ENCODE results near the gene NRSN1. TPM values are rescaled to one million over a fixed set of nuclear protein-coding genes. Genes with fewer than 3 reads are reported as not detected.

NRSN1 gene
- total and polyA plus RNA-seq, 2 of the 13 experiments (the other 11 are each of a cell fraction or from before 2014, with no cell fraction given) = not detected

DNA sequence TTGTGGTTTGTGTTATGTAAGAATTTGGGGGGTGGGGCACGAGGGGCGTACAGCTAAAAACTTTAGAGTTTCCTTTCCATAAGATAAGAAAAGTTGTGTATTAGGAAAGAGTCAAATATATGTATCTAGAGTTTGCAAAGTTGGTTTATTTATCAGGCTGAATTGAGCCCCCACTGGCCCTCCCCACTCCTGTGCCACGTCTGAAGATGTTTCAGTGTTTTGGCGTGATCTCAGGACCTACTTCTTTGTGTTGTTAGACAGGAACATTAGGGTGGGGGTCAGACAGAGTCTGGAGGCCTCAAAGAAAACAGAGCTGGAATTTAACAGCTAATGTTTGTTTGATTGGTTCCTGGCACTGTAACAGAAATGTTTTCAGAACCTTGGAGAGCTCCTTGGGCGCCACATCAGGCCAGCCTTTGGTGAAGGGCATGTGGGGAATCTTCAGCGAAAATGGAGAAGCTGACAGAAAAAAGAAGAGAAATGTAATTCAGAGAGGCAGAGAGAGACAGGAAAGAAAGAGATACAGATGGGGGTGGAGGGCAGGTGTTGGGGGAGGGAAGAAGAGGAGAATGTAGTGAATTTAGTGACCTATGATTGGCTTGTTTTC lies 674 bp downstream of the NRSN1 start (continued):
- TF ChIP-seq, protein P1, sequence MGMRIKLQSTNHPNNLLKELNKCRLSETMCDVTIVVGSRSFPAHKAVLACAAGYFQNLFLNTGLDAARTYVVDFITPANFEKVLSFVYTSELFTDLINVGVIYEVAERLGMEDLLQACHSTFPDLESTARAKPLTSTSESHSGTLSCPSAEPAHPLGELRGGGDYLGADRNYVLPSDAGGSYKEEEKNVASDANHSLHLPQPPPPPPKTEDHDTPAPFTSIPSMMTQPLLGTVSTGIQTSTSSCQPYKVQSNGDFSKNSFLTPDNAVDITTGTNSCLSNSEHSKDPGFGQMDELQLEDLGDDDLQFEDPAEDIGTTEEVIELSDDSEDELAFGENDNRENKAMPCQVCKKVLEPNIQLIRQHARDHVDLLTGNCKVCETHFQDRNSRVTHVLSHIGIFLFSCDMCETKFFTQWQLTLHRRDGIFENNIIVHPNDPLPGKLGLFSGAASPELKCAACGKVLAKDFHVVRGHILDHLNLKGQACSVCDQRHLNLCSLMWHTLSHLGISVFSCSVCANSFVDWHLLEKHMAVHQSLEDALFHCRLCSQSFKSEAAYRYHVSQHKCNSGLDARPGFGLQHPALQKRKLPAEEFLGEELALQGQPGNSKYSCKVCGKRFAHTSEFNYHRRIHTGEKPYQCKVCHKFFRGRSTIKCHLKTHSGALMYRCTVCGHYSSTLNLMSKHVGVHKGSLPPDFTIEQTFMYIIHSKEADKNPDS (CRISPR knock-in tag; IDR thresholded peaks at IDR 0.05) = no peak
- TF ChIP-seq, protein P2, sequence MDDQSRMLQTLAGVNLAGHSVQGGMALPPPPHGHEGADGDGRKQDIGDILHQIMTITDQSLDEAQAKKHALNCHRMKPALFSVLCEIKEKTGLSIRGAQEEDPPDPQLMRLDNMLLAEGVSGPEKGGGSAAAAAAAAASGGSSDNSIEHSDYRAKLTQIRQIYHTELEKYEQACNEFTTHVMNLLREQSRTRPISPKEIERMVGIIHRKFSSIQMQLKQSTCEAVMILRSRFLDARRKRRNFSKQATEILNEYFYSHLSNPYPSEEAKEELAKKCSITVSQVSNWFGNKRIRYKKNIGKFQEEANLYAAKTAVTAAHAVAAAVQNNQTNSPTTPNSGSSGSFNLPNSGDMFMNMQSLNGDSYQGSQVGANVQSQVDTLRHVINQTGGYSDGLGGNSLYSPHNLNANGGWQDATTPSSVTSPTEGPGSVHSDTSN (CRISPR knock-in tag; IDR thresholded peaks at IDR 0.05; ENCODE audit: borderline replicate concordance) = peak; percentile 73; the same call in 1 of the 2 replicates
- TF ChIP-seq YEATS2 (CRISPR knock-in tag; IDR thresholded peaks at IDR 0.05; ENCODE audit: borderline replicate concordance) = peak; percentile 78; the same call in 1 of the 2 replicates
- no peak for TF ChIP-seq FIP1L1 (IDR thresholded peaks at IDR 0.05; ENCODE audit: borderline replicate concordance, insufficient read depth, low read depth, low read length)
- peak; percentile 80 for TF ChIP-seq KAT8 (CRISPR knock-in tag; IDR thresholded peaks at IDR 0.05)
- TF ChIP-seq JUN (CRISPR knock-in tag; IDR thresholded peaks at IDR 0.05) = 0 out of 2 replicates have a peak, but pooled peaks have one; percentile 51
- TF ChIP-seq ZNF724P (CRISPR knock-in tag; IDR thresholded peaks at IDR 0.05; ENCODE audit: borderline replicate concordance) = no peak
- TF ChIP-seq, protein P3, sequence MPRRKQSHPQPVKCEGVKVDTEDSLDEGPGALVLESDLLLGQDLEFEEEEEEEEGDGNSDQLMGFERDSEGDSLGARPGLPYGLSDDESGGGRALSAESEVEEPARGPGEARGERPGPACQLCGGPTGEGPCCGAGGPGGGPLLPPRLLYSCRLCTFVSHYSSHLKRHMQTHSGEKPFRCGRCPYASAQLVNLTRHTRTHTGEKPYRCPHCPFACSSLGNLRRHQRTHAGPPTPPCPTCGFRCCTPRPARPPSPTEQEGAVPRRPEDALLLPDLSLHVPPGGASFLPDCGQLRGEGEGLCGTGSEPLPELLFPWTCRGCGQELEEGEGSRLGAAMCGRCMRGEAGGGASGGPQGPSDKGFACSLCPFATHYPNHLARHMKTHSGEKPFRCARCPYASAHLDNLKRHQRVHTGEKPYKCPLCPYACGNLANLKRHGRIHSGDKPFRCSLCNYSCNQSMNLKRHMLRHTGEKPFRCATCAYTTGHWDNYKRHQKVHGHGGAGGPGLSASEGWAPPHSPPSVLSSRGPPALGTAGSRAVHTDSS (CRISPR knock-in tag; conservative IDR thresholded peaks at IDR 0.05) = no peak
- no peak for TF ChIP-seq ZNF44 (CRISPR knock-in tag; IDR thresholded peaks at IDR 0.05)
- TF ChIP-seq, protein P4, sequence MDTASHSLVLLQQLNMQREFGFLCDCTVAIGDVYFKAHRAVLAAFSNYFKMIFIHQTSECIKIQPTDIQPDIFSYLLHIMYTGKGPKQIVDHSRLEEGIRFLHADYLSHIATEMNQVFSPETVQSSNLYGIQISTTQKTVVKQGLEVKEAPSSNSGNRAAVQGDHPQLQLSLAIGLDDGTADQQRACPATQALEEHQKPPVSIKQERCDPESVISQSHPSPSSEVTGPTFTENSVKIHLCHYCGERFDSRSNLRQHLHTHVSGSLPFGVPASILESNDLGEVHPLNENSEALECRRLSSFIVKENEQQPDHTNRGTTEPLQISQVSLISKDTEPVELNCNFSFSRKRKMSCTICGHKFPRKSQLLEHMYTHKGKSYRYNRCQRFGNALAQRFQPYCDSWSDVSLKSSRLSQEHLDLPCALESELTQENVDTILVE (CRISPR knock-in tag; IDR thresholded peaks at IDR 0.05) = peak; percentile 97
- peak; percentile 73; the same call in 1 of the 2 replicates for TF ChIP-seq ZC3H13 (CRISPR knock-in tag; IDR thresholded peaks at IDR 0.05)
- TF ChIP-seq, protein P5, sequence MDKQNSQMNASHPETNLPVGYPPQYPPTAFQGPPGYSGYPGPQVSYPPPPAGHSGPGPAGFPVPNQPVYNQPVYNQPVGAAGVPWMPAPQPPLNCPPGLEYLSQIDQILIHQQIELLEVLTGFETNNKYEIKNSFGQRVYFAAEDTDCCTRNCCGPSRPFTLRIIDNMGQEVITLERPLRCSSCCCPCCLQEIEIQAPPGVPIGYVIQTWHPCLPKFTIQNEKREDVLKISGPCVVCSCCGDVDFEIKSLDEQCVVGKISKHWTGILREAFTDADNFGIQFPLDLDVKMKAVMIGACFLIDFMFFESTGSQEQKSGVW (CRISPR knock-in tag; IDR thresholded peaks at IDR 0.05; ENCODE audit: borderline replicate concordance) = no peak
- TF ChIP-seq CREM (IDR thresholded peaks at IDR 0.05) = no peak
- no peak for TF ChIP-seq CREM (CRISPR knock-in tag; IDR thresholded peaks at IDR 0.05)
- TF ChIP-seq MTA3 (CRISPR knock-in tag; IDR thresholded peaks at IDR 0.05) = no peak
- TF ChIP-seq, protein P6, sequence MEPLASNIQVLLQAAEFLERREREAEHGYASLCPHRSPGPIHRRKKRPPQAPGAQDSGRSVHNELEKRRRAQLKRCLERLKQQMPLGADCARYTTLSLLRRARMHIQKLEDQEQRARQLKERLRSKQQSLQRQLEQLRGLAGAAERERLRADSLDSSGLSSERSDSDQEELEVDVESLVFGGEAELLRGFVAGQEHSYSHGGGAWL (CRISPR knock-in tag; IDR thresholded peaks at IDR 0.05) = no peak
